Astrocyte (in vitro differentiated cells and primary cell): ENCODE data around the gene NCLN. TPM values are rescaled to one million over a fixed set of nuclear protein-coding genes. Genes with fewer than 3 reads are reported as not detected.
"Not testable (repeated sequence)": the region's sequence is repeated elsewhere in the genome, so short reads cannot be mapped to it uniquely, and the experiment has no call there.

Experiments used
- DNase-seq: peaks from one replicate; pipeline ENCODE4 v3.0.0-alpha.2; 2010; ENCODE audit warnings: low read depth
- FAIRE-seq: peaks from 2 replicates; lab custom pipeline; 2011; peaks lifted over from hg19 to GRCh38; lab: Jason Lieb, UNC
- H2AFZ ChIP-seq: 2 replicates; pipeline ENCODE4 v1.6.0; 2012; ENCODE audit warnings: low read depth, low read length, inconsistent platforms
- H3K27ac ChIP-seq: 2 replicates; pipeline ENCODE4 v1.5.1; 2011; ENCODE audit warnings: low read depth, low read length, inconsistent platforms
- H3K27me3 ChIP-seq: 2 replicates; pipeline ENCODE4 v1.6.0; 2011; ENCODE audit warnings: low read length, inconsistent platforms; ENCODE audit not compliant: insufficient read depth
- H3K36me3 ChIP-seq: 2 replicates; pipeline ENCODE4 v1.5.1; 2011; ENCODE audit warnings: low read length, inconsistent platforms; ENCODE audit not compliant: insufficient read depth
- H3K4me1 ChIP-seq: 2 replicates; pipeline ENCODE4 v1.5.1; 2011; ENCODE audit warnings: low read length, inconsistent platforms; ENCODE audit not compliant: insufficient read depth
- H3K4me2 ChIP-seq: 2 replicates; pipeline ENCODE4 v1.6.0; 2012; ENCODE audit warnings: low read length, inconsistent platforms
- H3K4me3 ChIP-seq: 2 replicates; pipeline ENCODE4 v1.5.1; 2011; ENCODE audit warnings: low read depth, mild to moderate bottlenecking, low read length, inconsistent platforms; ENCODE audit not compliant: insufficient read depth
- H3K79me2 ChIP-seq: 2 replicates; pipeline ENCODE4 v1.6.0; 2012; ENCODE audit warnings: mild to moderate bottlenecking, low read length, inconsistent platforms; ENCODE audit not compliant: insufficient read depth
- H3K9ac ChIP-seq: 2 replicates; pipeline ENCODE4 v1.6.0; 2012; ENCODE audit warnings: mild to moderate bottlenecking, low read length, inconsistent platforms
- H3K9me3 ChIP-seq: 2 replicates; pipeline ENCODE4 v1.5.1; 2012; ENCODE audit warnings: low read depth, mild to moderate bottlenecking, low read length, inconsistent platforms; ENCODE audit not compliant: insufficient read depth
- H4K20me1 ChIP-seq: 2 replicates; pipeline ENCODE4 v1.6.0; 2012; ENCODE audit warnings: low read length, inconsistent platforms; ENCODE audit not compliant: insufficient read depth
- H3K27ac Mint-ChIP-seq: one replicate; pipeline ENCODE4 v1.8.0; 2021; ENCODE audit warnings: mild to moderate bottlenecking, mixed read lengths; ENCODE audit not compliant: unreplicated experiment
- H3K27me3 Mint-ChIP-seq: one replicate; pipeline ENCODE4 v1.8.0; 2021; ENCODE audit warnings: low read depth, mixed read lengths; ENCODE audit not compliant: unreplicated experiment
- H3K36me3 Mint-ChIP-seq: one replicate; pipeline ENCODE4 v1.8.0; 2021; ENCODE audit warnings: low read depth, mixed read lengths; ENCODE audit not compliant: unreplicated experiment
- H3K4me1 Mint-ChIP-seq: one replicate; pipeline ENCODE4 v1.8.0; 2021; ENCODE audit warnings: low read depth, mixed read lengths; ENCODE audit not compliant: unreplicated experiment
- H3K4me3 Mint-ChIP-seq: one replicate; pipeline ENCODE4 v1.8.0; 2021; ENCODE audit warnings: mild to moderate bottlenecking, moderate library complexity, mixed read lengths; ENCODE audit not compliant: unreplicated experiment
- H3K9me3 Mint-ChIP-seq: one replicate; pipeline ENCODE4 v1.8.0; 2021; ENCODE audit warnings: mild to moderate bottlenecking, mixed read lengths; ENCODE audit not compliant: unreplicated experiment
- EZH2 ChIP-seq: IDR thresholded peaks from 2 replicates; pipeline ENCODE4 v1.6.1; 2012; ENCODE audit warnings: mild to moderate bottlenecking, low read length, inconsistent platforms; ENCODE audit not compliant: insufficient read depth
- total RNA-seq: library from RNA; stranded (reverse); gene quantifications from 2 replicates; pipeline ENCODE4 v1.2.1, GENCODE V29; 2021
- TF ChIP-seq, protein P1 (sequence below): IDR thresholded peaks from 2 replicates; pipeline ENCODE4 v1.5.1; 2011; ENCODE audit warnings: low read depth, mild to moderate bottlenecking, inconsistent platforms, low read length, moderate library complexity; ENCODE audit not compliant: insufficient read depth

Gene NCLN
- total RNA-seq, 1 donor from 2014 or later: 95.8 TPM

DNA sequence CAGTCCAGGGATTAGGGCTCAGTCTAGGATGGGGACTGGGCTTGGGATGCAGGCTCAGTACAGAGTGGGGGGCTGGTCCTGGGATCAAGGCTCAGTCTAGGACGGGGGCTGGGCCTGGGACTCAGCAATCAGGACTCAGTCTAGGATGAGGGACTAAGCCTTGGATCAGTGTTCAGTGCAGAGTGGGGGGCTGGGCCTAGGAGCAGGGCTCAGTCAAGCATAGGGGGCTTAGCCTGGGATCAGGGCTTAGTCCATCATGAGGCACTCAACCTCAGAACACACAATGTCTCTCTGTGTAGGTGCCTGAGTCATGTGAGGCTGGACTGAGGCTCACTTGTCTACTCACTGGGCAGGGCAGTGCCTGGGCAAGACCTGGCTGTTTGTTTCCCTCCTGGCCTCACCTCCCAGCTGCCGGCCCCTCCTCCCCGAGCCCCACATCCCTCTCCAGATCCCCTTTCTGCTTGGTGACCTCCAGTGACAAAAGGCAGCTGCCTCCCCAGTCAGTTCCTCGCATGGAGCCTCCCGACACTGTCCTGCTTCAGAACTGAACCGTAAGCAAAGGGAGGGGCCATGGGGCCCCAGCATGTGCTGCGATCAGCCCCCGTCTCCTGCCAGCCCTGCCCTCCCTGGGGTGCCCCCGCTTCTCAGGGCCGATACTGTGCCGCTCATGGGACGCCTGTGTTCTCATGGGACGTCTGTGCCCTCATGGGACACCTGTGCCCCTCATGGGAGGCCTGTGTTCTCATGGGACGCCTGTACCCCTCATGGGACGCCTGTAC, 13.6 kb upstream of the NCLN start:
- H3K9me3 Mint-ChIP-seq: no peaks in the 10 kb centered on the region
- DNase-seq: no peak
- H3K27me3 ChIP-seq: no peaks in the 10 kb centered on the region
- H3K4me3 Mint-ChIP-seq: no peak overlapping the region
- no peak overlapping the region for H3K27ac Mint-ChIP-seq
- H4K20me1 ChIP-seq: no peaks in the 10 kb centered on the region
- H3K4me1 ChIP-seq: peaks cover 4% of the 10 kb centered on the region
- no peaks in the 10 kb centered on the region for H3K36me3 Mint-ChIP-seq
- no peak for TF ChIP-seq EZH2
- TF ChIP-seq, protein P1, sequence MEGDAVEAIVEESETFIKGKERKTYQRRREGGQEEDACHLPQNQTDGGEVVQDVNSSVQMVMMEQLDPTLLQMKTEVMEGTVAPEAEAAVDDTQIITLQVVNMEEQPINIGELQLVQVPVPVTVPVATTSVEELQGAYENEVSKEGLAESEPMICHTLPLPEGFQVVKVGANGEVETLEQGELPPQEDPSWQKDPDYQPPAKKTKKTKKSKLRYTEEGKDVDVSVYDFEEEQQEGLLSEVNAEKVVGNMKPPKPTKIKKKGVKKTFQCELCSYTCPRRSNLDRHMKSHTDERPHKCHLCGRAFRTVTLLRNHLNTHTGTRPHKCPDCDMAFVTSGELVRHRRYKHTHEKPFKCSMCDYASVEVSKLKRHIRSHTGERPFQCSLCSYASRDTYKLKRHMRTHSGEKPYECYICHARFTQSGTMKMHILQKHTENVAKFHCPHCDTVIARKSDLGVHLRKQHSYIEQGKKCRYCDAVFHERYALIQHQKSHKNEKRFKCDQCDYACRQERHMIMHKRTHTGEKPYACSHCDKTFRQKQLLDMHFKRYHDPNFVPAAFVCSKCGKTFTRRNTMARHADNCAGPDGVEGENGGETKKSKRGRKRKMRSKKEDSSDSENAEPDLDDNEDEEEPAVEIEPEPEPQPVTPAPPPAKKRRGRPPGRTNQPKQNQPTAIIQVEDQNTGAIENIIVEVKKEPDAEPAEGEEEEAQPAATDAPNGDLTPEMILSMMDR: no peak
- no peak overlapping the region for H3K4me3 ChIP-seq
- H3K36me3 ChIP-seq: no peaks in the 10 kb centered on the region
- H3K4me1 Mint-ChIP-seq: no peaks in the 10 kb centered on the region
- H3K9me3 ChIP-seq: no peaks in the 10 kb centered on the region
- FAIRE-seq: no peak
- peaks cover 21% of the 10 kb centered on the region for H3K27me3 Mint-ChIP-seq
- H2AFZ ChIP-seq: no peak overlapping the region
- H3K27ac ChIP-seq: no peak overlapping the region
- no peaks in the 10 kb centered on the region for H3K79me2 ChIP-seq
- H3K4me2 ChIP-seq: no peak overlapping the region
- H3K9ac ChIP-seq: no peak overlapping the region

GRCh38 chr19:3172673-3173000, 13.1 kb upstream of the NCLN start:
- FAIRE-seq, H3K4me3 Mint-ChIP-seq, H3K79me2 ChIP-seq, H3K4me3 ChIP-seq, H3K9ac ChIP-seq, H3K27ac Mint-ChIP-seq, H3K36me3 ChIP-seq, H4K20me1 ChIP-seq, H3K9me3 Mint-ChIP-seq, H3K4me1 ChIP-seq, DNase-seq, H3K27ac ChIP-seq, H3K4me2 ChIP-seq, H3K36me3 Mint-ChIP-seq, H2AFZ ChIP-seq, H3K9me3 ChIP-seq, H3K4me1 Mint-ChIP-seq, H3K27me3 ChIP-seq: not testable (repeated sequence)
- H3K27me3 Mint-ChIP-seq: peaks cover 18% of the 10 kb centered on the region

- Mint-ChIP-seq H3K27ac (no peak overlapping the region), H3K4me1 (no peaks in the 10 kb centered on the region), H3K9me3 (no peaks in the 10 kb centered on the region), H3K4me3 (no peak overlapping the region), H3K27me3 (peaks cover 9% of the 10 kb centered on the region), H3K36me3 (no peaks in the 10 kb centered on the region)
- H3K79me2 ChIP-seq: no peaks in the 10 kb centered on the region
- DNase-seq (peak; percentile 60), FAIRE-seq (peak; percentile 39)
- H3K36me3 ChIP-seq: no peaks in the 10 kb centered on the region
- H3K27me3 ChIP-seq: no peaks in the 10 kb centered on the region
- H3K4me2 ChIP-seq: no peak overlapping the region
- no peak overlapping the region for H3K4me3 ChIP-seq
- H4K20me1 ChIP-seq: no peaks in the 10 kb centered on the region
- H3K27ac ChIP-seq: no peak overlapping the region
- H3K9me3 ChIP-seq: no peaks in the 10 kb centered on the region
- TF ChIP-seq EZH2: no peak
- TF ChIP-seq, protein P1: no peak
- no peak overlapping the region for H2AFZ ChIP-seq
- peaks cover 9% of the 10 kb centered on the region for H3K4me1 ChIP-seq
- no peak overlapping the region for H3K9ac ChIP-seq
Observed at GRCh38 chr19:3175781-3176714, 9.7 kb upstream of the NCLN start.
